HG03135 (cell line): ENCODE data around the gene RAD54L.

Experiments
- ATAC-seq: cut with Tn5 transposase; IDR thresholded peaks from one replicate; pipeline ENCODE4 v1.9.1; 2021; ENCODE audit warnings: mild to moderate bottlenecking, moderate library complexity; ENCODE audit not compliant: unreplicated experiment

The RAD54L gene

DNA sequence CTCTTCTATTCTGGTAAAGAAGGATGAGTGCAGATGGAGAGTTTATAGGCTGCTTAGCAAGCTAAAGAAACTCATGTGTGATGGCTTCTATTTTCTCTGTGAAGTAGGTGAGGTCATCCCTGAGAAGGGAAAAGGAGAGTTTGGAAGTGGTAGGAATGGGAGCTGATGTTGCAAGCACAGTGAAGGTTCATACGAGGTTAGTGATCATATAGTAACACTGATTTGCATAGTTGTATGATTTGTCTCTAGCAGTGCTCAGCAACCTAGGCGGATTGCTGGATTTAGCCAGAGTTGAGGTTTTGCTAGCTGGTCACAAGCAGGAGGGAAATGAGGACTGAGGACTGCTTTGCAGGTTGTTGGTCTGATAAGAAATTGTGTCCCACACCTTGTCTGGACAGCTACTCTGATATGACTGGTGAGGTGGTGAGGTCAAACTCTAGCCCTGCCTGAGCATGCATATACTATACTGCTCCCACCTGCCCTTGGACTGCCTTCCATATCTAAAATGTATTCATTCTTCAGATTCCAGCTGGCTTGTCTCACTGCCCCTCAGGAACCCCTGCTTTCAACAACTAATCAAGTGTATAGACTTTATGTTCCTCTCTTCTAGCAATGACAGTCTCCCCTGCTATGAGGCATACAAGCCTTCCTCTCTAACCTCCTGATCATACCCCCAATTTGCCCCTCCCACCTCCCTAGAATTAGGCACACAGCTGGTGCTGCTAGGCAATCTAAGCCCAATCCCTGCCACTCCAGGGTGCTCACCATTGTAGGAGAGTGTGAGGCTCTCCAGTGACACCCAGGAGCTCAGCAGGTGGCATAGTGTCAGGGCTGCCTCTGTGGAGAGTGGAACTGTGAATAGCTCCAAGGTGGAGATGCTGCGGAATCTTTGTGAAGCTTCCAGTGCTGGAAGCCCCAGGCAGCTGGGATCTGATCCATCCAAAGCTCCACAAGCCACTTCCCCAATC, 37.3 kb downstream of the RAD54L start:
- no peak for ATAC-seq

DNA sequence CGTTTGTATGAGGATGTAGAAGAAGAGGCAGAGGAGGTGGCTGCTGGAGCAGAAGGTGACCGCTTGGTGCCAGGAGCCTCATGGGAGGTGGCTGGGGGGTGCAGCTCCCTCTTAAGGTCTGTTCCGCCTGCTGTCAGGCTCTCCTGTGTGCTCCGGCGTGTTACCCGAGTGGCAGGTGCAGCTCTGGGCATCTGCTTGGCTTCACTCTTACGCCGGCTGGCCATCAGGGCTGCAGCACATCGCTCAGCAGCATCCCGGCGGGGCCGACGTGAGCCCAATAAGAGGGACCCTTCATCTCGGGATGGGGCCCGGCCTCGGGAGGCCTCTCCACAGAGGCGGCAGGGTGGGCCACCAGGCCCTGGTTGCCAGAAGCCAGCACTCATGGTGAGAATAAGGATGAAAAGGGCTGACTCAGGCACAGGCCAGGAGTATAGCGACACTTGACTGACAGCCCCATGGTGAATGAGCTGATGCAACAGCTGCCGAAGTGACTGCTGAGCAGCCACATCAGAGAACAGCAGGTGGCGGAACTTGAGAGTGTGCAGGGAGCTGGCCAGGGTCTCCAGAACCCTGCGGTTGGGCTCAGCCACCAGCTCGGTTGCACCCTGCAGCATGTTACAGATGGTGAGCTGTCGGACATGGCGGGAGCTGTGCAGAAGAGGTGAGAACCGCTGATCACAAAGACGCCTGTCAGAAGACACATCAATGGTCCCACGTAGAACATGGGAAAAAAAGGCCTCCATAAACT, 38.3 kb downstream of the RAD54L start:
- ATAC-seq = no peak

DNA sequence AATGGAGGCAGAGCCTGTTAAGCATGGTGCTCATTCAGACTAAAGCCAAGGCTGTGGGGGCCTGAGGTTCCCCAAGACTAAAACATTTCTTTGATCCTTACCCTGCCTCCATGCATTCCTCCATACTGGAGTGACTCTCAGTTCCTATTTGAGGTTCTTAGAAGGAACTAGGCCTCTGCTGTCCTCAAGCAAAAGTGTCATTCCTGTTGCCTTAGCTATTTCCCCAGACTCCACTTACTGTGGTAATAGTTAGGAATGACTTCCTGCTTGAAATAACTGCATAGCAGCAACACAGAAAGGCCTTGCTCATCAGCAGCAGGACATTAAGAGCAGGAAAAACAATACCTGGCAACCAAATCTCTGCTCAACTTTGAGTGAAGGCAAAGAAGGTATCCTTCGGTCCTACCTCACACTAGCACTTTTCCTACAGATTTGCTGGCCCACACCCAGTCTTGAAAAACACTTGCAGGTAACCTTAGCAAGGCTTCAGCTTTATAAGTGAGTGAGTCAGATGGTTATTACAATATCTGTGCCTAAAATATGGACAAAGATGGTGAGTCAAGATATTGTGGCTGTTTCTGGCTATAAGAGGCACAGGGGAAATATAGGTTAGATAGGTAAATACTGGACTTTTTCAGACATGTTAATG, 41.0 kb downstream of the RAD54L start:
- no peak for ATAC-seq

DNA sequence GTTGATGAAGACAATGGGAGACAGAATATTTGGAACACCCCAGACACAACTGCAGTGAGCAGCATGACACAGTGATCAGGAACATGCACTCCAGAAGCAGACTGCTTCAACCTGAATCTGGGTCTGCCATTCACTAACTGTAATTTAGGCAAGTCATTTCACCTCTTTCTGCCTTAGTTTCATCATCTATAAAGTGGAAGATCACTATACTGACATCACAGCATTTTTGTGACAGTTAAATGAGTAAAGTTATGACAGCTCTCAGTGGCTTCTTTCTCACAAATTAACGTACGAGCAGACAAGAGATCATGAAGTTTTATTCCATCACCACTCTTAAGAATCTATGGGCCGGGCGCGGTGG, 41.6 kb downstream of the RAD54L start:
- ATAC-seq = no peak

DNA sequence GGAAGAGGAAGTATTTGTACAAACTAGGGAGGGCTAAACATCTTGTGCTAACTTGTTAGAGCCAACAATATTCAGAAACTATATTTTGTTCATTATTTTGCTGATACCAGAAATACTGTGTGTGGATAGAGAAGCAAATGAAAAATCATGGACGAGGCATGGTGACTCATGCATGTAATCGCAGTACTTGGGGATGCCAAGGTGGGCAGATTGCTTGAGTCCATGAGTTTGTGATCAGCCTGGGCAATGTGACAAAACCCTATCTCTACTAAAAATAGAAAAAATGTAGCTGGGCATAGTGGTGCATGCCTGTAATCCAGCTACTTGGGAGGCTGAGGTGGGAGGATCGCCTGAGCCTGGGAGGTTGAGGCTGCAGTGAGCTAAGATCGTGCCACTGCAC, 42.4 kb downstream of the RAD54L start:
- ATAC-seq = no peak

DNA sequence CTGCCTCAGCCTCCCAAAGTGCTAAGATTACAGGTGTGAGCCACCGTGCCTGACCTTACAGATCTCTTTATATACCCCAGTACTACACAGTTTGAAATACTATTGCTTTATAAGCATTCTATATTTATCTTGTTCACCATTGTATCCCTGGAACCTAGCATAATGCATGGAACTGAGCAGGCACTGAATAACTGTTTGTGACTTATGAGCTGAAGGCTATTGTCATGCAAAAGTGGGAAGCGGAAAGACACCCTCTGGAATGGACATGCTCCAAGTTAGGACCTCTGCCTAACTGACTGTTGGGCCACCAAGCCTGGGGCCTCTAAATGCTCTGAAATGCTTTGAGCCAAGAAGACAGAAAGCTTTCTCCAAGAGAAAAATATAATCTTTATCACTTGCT, 47.7 kb downstream of the RAD54L start:
- ATAC-seq = no peak

DNA sequence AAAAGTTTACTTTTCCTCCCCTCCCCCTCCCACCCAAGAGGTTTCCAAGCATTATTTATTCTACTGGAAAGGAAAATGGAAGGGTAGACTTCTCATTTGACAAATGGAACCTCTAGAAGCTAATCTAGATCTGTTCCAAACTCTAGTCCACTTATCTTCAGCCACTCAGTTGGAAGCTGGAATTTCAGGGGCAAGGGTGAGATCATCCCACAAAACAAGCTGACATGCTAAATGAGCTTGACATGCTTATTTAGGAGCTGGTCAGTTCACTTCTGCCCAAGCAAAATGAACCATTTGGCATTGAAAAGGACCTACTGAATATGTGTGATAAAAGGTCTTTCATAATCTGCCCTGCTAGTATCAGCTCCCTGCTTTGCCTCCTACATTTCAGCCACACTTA, 50.8 kb downstream of the RAD54L start:
- no peak for ATAC-seq

DNA sequence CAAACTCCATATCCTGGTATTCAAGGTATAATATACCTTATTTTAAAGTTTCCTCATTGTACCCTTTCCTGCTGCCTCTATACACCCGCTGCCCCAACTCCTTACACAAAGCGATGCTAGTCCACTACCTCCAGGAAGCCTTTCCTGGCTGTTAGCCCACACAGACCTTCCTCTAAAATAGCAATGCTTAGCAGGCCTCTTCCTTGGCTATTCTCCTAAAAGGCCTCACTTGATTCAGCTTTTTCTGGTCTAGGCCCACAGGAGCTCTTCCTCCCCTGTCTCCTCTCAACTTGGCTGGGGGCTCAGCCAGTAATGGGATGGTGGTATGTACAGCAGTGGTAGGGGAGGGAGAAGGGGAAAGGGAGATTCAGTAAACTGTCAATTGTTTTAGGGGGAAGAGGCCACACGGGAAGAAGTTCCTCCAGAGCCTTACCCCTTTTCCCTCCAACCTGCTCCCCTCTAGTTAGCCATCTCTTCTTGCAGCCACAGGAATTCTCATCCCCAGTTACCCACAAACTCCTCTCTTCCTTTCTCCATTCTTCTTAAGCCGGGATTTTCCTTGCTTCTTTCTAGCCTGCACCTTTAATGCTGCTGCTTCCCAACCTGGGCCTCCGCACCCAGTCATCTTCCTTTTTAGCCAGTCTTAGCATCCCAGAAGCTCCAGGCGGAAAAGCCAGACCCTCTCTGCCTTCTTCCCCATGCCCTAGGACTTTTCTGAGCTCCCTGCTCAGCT, 53.3 kb downstream of the RAD54L start:
- ATAC-seq = no peak

DNA sequence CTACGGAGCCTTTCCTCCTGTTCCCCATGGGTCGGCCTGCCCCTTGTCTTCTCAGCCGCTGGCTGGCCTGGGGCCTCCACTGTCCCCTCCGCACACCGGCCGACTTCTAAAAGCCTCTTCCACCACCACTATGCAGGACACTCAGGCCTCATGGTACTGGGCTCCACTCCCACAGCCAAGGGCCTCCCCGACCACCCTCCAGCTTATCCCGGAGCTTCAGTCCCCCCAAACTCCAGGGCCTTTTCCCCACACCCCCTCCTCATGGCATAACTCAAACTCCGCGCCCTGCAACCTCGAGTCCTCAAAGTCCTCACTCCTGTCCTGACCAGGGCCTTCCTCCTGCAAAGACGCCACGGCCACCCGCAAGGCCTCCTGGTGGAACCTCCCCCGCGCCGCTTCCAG, 53.8 kb downstream of the RAD54L start:
- ATAC-seq = no peak

DNA sequence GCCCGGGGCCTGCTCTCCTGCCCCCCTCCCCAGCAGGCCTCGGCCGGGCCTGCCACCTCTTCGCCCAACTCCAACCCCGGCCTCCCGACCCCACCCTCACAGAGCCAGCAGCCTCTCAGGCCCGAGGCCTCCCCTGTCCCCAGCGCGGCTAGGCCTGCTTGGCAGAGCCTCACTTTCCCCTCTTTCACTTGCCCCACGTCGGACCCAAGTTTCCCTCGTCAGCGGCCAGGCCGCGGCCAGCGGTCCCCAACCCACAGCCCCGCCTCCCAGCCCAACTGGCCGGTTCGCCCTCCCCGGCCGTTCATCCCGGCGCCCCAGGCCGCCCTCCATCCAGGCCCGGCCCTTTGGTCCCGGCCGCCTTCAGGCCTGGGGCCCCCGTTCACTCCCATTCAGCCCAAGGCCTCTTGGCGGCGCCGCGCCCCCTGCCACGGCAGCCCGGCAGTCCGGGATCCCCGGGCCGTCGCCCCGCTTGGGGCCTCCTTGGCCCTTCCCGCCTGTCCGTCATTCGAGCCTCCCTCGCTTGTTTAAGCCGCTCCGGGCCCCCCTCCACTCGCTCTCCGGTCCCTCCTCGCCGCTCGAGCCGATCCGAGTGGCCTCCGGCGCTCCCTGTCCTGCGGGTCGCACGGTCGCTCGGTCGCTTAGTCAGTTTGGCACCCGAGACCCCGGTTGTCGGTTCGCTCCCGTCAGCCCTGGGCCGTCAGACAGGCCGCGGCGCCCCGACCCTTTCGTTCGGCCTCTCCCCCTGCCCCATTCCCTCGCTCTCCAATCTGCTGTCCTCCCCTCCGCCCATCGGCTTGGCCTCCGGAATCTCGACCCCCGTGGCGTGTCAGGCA, 54.5 kb downstream of the RAD54L start:
- ATAC-seq = peak; percentile 34

DNA sequence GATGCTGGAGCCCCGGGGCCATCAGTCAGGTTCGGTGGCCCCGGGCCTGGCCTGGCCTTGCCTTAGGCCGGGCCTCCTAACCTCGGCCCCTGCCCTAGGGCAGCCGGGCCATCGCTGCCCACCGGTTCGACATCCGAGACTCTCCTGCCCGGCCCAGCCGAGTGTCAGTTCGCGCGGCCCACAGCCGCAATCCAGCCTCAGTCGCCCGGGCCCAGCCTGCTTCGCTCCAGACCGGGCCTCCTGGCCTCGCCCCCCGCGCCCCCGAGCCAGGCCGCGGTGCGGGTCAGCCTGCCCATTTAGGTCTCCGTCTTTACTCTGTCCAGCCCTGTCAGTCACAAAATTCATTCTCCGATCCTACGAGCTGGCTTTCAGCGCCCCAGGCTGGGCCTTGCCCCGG, 55.1 kb downstream of the RAD54L start:
- ATAC-seq = peak; percentile 10

DNA sequence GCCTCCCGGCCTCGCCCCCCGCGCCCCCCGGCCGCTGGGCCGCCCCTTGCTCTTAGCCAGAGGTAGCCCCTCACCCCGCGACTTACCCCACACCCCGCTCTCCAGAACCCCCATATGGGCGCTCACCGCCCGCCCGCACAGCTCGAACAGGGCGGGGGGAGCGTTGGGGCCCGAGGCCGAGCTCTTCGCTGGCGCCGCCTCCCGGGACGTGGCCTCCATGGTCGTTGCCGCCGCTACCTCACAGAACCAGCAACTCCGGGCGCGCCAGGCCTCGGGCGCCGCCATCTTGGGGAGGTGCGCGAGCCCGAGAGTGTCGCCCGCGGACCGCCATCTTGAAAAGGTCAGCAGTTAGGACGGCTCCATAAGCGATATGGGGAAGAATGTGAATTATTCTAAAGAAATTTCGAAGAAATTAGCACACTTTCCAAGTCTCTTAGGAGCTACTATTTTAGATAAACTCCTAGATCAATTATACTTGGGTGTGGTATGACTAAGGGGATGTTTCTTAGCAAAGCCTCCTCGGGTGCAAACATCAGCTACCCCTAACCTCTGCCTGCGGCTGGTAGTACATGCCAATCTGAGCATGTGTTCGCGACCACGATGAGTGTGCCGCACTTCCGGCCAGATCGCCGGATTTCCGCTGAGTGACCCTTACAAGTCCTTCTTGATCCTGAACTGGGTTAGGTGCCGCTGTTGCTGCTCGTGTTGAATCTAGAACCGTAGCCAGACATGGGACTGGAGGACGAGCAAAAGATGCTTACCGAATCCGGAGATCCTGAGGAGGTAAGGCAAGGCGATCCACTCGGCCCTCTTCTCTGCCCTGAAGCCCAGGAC, 55.7 kb downstream of the RAD54L start, which contains the start of the genes LRRC41 and UQCRH:
TSS of gene LRRC41 (minus strand) at position 579 of the 834 bp plus-strand sequence. CDS start at position 285, 294 bp downstream.
TSS of gene UQCRH (plus strand) at position 661 of the 834 bp plus-strand sequence. CDS start at position 730, 69 bp downstream.
- ATAC-seq = peak; percentile 81

DNA sequence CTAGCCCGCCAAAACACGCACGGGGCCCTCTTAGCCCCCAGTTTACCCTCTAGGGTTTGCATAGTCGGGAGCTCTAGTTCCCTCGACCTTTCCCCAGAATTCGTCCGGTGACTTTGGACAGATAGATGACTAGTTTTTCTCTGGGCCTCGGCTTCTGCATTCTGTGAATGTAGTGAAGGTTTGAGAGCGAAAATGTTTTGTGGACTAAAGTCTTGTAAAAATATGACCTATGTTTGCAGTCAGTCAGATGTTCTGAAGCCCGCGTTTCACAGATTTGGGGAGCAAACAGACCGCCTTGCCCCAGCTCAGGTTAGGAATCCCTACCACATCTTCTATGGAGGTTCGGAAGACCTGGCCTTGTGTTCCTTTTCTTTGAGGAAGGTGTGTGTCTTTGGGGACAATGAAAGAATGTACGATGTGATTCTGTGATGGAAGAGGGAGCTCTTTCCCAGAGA, 56.3 kb downstream of the RAD54L start:
- no peak for ATAC-seq

DNA sequence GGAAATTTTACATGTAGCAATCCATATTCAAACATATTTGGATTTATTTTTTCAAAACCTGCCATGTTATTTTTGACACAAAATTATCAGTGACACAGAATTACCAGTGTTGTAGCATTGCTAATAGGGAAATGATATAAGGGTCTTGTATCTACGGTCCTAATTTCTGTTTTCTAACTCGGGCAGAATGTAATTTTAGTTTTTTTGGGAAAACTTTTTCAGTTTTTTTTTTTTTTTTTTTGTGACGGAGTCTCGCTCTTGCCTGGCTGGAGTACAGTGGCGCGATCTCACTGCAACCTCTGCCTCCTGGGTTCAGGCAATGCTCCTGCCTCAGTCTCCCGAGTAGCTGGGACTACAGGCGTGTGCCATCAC, 58.6 kb downstream of the RAD54L start:
- no peak for ATAC-seq

DNA sequence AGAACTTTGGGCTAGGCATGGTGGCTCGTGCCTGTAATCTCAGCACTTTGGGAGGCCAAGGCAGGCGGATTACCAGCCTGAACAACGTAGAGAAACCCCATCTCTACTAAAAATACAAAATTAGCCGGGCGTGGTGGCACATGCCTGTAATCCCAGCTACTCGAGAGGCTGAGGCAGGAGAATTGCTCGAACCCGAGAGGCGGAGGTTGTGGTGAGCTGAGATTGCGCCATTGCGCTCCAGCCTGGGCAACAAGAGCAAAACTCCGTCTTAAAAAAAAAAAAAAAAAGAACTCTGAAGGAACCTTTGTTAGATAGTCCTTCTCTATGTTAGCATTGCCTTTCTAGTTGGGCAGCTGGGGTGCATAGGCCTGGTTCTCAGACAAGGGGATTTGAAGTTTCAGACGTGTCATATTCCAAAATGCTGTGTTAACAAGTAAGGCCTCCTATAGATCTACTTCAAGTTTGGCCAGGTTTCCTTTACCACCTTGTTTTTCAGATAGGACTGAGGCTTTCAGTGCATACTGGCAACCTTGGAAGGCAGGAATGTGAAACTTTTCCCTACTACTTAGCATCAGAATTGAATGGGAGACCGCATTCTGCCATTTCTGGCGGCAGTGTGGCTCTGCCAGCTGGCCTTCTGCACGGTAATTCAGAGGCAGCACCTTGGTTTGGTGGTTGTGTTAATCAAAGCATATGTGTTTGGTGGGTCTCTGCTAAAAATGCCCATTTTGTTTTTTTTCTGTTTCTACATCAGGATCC, 62.0 kb downstream of the RAD54L start:
- no peak for ATAC-seq

DNA sequence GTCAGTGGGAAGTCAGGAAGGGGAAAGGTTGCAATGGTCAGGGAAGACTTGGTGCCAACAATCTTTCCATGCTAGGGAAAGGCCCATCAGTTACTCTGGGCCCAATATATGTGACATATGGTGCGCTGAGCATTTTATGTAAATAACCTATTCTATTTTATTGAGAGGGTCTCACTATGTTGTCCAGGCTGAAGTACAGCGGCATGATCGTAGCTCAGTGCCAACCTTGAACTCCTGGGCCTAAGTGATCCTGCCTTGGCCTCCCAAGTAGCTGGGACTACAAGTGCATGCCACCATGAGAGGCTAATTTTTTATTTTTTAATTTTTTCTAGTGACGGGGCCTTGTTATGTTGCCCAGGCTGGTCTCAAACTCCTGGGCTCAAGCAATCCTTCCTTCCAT, 62.8 kb downstream of the RAD54L start:
- ATAC-seq = no peak

DNA sequence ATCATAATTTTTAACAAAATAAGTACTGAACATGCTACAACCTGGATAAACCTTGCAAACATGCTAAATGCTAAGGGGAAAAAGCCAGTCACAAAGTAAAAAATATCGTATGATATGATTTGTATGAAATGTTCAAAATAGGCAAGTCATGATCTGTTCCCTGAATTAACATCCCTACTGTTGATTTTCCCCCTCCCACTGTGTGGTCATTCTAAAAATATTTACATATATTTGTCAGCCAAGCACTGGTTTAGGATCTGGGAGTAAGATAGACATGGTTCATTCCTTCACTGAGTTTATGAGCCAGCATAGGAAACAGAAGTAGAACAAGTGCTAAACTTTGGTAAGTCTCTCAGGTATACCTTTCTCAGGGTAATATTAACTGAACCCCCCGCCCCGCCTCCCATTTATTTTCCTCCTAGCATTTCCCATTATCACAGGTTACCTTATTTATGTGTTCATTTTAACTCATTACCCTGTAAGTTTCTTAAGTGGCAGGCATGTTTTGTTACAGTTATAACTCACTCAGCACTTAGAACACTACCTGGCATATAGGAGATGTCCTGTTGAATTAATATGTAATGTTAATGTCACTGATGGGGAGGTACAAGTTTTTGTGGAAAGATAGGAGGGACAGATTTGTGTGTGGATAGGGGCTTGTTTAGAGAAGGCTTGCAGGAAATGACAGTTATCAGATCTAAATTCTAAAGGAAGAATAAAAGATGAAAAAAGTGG, 68.3 kb downstream of the RAD54L start:
- no peak for ATAC-seq
